PC-3 (cell line): ENCODE results near the gene PADI1. TPM values are rescaled to one million over a fixed set of nuclear protein-coding genes. Genes with fewer than 3 reads are reported as not detected.

ENCODE experiments used
- ATAC-seq: fragments of 200-7000 bp; cut with Tn5 transposase; 2 replicates; pipeline ENCODE4 v1.9.1; 2020; ENCODE audit warnings: mild to moderate bottlenecking, moderate library complexity
- BruUV-seq: library from RNA; stranded (reverse); fragments of 400-500 nt; replicated peaks from 2 replicates; lab custom pipeline; 2021; lab: Mats Ljungman, UMichigan
- CTCF ChIA-PET: fragments of 300-600 bp; sonication (Branson Sonifier 250); formaldehyde crosslinking; loops from one replicate; lab custom pipeline; 2022; ENCODE audit warnings: antibody characterized with exemption; lab: Charles Lee
- POLR2A ChIA-PET: fragments of 300-600 bp; sonication (Branson Sonifier 250); formaldehyde crosslinking; loops from one replicate; lab custom pipeline; 2022; ENCODE audit warnings: antibody characterized with exemption; ENCODE audit not compliant: unreplicated experiment; lab: Charles Lee
- DNase-seq: peaks from one replicate; pipeline ENCODE4 v3.0.0-alpha.2; 2015
- H2AFZ ChIP-seq: fragments of 300-600 bp; sonication (generic); 2 replicates; pipeline ENCODE4 v1.6.0; 2016; ENCODE audit warnings: antibody characterized with exemption, low read length
- H3F3A ChIP-seq: fragments of 300-600 bp; sonication (generic); one replicate; pipeline ENCODE4 v1.6.0; 2017; ENCODE audit warnings: antibody characterized with exemption, low read length, control low read depth, mild to moderate bottlenecking; ENCODE audit not compliant: unreplicated experiment
- H3K27ac ChIP-seq: fragments of 300-600 bp; sonication (generic); 2 replicates; pipeline ENCODE4 v1.5.1; 2016; ENCODE audit warnings: mild to moderate bottlenecking, low read length
- H3K27me3 ChIP-seq: fragments of 300-600 bp; sonication (generic); 2 replicates; pipeline ENCODE4 v1.6.1; 2016; ENCODE audit warnings: low read length, mixed read lengths
- H3K36me3 ChIP-seq: fragments of 300-600 bp; sonication (generic); 2 replicates; pipeline ENCODE4 v1.6.1; 2016; ENCODE audit warnings: low read depth, mixed run types, low read length, mixed read lengths
- H3K4me1 ChIP-seq: fragments of 300-600 bp; sonication (generic); 2 replicates; pipeline ENCODE4 v1.5.1; 2016; ENCODE audit warnings: low read length; ENCODE audit not compliant: insufficient read depth
- H3K4me2 ChIP-seq: fragments of 300-600 bp; sonication (generic); 2 replicates; pipeline ENCODE4 v1.6.0; 2016; ENCODE audit warnings: low read length
- H3K4me3 ChIP-seq: fragments of 300-600 bp; sonication (generic); 2 replicates; pipeline ENCODE4 v1.5.1; 2016; ENCODE audit warnings: mild to moderate bottlenecking, low read length, mixed read lengths
- H3K79me2 ChIP-seq: fragments of 300-600 bp; sonication (generic); 2 replicates; pipeline ENCODE4 v1.6.1; 2017; ENCODE audit warnings: low read length, mixed read lengths
- H3K9ac ChIP-seq: fragments of 300-600 bp; sonication (generic); 2 replicates; pipeline ENCODE4 v1.6.0; 2016; ENCODE audit warnings: mild to moderate bottlenecking, low read length
- H3K9me2 ChIP-seq: fragments of 300-600 bp; sonication (generic); replicated peaks from 2 replicates; pipeline ENCODE4 v1.6.1; 2016; ENCODE audit warnings: mixed run types, low read length, mixed read lengths
- H3K9me3 ChIP-seq: fragments of 300-600 bp; sonication (generic); 2 replicates; pipeline ENCODE4 v1.6.1; 2016; ENCODE audit warnings: low read length, mixed read lengths
- H4K20me1 ChIP-seq: fragments of 300-600 bp; sonication (generic); 2 replicates; pipeline ENCODE4 v1.6.1; 2016; ENCODE audit warnings: low read length, mixed read lengths
- CTCF ChIP-seq: fragments of 300-600 bp; sonication (generic); conservative IDR thresholded peaks from 2 replicates; pipeline ENCODE4 v1.5.1; 2017; ENCODE audit warnings: antibody characterized with exemption, low read depth, mild to moderate bottlenecking, low read length
- EZH2 ChIP-seq: fragments of 300-600 bp; sonication (generic); IDR thresholded peaks from one replicate; pipeline ENCODE4 v1.6.1; 2017; ENCODE audit warnings: antibody characterized with exemption, mild to moderate bottlenecking, low read length; ENCODE audit not compliant: unreplicated experiment
- EZH2phosphoT487 ChIP-seq: fragments of 300-600 bp; sonication (generic); IDR thresholded peaks from 2 replicates; pipeline ENCODE4 v1.6.1; 2018; ENCODE audit warnings: mild to moderate bottlenecking, antibody characterized with exemption, low read length, borderline replicate concordance
- intact Hi-C: fragments of 100-400 bp; cut with micrococcal nuclease; formaldehyde crosslinking; loops from 2 replicates; pipeline ENCODE4 v1.9.0; 2023
- total RNA-seq: library from RNA; depleted of rRNA; stranded (reverse); fragments of >200 nt; gene quantifications from 2 replicates; pipeline ENCODE4 v1.2.3, GENCODE V29; 2014

PADI1 gene
- total RNA-seq, 1 experiment from 2014 or later = 0.73 TPM

GRCh38 chr1:17255336-17255735, 50.4 kb downstream of the PADI1 start:
- H3K9me2 ChIP-seq = no peaks in the 10 kb centered on the region
- no peaks in the 10 kb centered on the region for H3F3A ChIP-seq
- H3K9ac ChIP-seq = no peak overlapping the region
- POLR2A ChIA-PET = no interaction called here
- H3K4me3 ChIP-seq = no peak overlapping the region
- no peaks in the 10 kb centered on the region for H3K79me2 ChIP-seq
- H3K27me3 ChIP-seq = no peaks in the 10 kb centered on the region
- CTCF ChIA-PET = no interaction called here
- H3K9me3 ChIP-seq = no peaks in the 10 kb centered on the region
- H3K4me2 ChIP-seq = no peak overlapping the region
- H3K27ac ChIP-seq = no peak overlapping the region
- H3K4me1 ChIP-seq = peaks cover 20% of the 10 kb centered on the region
- ATAC-seq (no peak), DNase-seq (no peak)
- H2AFZ ChIP-seq = no peak overlapping the region
- TF ChIP-seq CTCF (no peak), EZH2 (no peak), EZH2phosphoT487 (no peak)
- no peaks in the 10 kb centered on the region for H4K20me1 ChIP-seq
- no TSS peak for BruUV-seq
- intact Hi-C loops = no loop called here
- H3K36me3 ChIP-seq = no peaks in the 10 kb centered on the region

DNA sequence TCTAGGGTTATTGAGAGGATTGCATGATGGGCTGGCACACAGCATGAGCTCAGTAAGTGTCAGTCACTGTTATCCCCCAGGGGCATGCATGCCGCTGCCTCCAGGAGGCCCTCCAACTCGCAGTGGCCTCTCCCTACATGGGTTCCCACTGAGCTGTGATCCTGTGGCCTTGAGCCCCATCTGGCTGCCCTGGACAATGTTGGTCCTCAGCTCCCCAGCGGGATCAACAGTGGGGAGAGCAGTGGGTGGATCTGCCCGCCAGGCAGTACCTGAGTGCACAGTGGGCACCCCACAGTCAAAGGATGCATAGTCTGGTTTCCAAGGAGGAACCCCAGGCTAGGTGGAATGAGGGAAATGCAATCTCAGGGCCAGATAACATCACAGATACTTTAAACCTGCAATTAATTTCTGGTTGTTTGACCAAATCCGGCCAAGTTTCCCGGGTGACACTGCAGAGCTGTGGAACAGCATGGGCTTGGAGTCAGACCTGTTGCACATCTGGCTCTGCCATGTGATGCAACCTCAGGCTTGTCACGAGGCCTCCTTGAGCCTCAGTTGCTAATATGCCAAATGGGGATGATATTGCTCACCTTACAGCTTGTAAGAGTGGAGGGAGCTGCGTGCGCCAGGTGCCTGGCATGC, 53.3 kb downstream of the PADI1 start:
- Histone ChIP-seq H3K36me3 (no peaks in the 10 kb centered on the region), H3F3A (no peaks in the 10 kb centered on the region), H3K4me2 (no peak overlapping the region), H3K27me3 (no peaks in the 10 kb centered on the region), H3K79me2 (no peaks in the 10 kb centered on the region), H3K27ac (no peak overlapping the region), H3K9ac (no peak overlapping the region), H3K4me3 (no peak overlapping the region), H3K4me1 (no peaks in the 10 kb centered on the region), H2AFZ (no peak overlapping the region), H3K9me2 (no peaks in the 10 kb centered on the region), H4K20me1 (no peaks in the 10 kb centered on the region), H3K9me3 (no peaks in the 10 kb centered on the region)
- DNase-seq (no peak), ATAC-seq (no peak)
- intact Hi-C loops = no loop called here
- POLR2A ChIA-PET = no interaction called here
- BruUV-seq = no TSS peak
- TF ChIP-seq CTCF (no peak), EZH2phosphoT487 (no peak), EZH2 (no peak)
- CTCF ChIA-PET = no interaction called here

DNA sequence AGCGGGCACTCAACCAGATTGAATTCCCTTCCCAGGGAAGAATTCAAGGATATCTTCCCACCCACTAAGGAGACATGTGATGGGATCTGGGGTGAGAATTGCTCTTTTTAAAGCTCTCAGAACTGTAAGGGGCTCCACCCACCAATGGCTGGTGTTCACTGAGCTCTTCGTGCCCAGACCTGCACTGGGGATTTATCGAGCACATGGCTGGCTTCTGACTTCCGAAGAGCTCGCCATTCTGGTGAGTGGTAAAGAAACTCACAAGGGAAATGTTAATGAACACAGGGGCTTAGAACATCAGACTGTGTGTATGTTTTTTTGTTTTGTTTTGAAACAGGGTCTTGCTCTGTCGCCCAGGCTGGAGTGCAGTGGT, 53.8 kb downstream of the PADI1 start:
- no peaks in the 10 kb centered on the region for H3K36me3 ChIP-seq
- no peaks in the 10 kb centered on the region for H4K20me1 ChIP-seq
- no peak overlapping the region for H3K4me2 ChIP-seq
- no peak overlapping the region for H3K9ac ChIP-seq
- CTCF ChIA-PET = no interaction called here
- TF ChIP-seq CTCF (no peak), EZH2phosphoT487 (no peak), EZH2 (no peak)
- no peak overlapping the region for H3K27ac ChIP-seq
- H3K79me2 ChIP-seq = no peaks in the 10 kb centered on the region
- no peaks in the 10 kb centered on the region for H3K9me2 ChIP-seq
- no TSS peak for BruUV-seq
- H3K4me3 ChIP-seq = no peak overlapping the region
- ATAC-seq = no peak
- H3K27me3 ChIP-seq = no peaks in the 10 kb centered on the region
- intact Hi-C loops = no loop called here
- H2AFZ ChIP-seq = no peak overlapping the region
- no peaks in the 10 kb centered on the region for H3F3A ChIP-seq
- H3K4me1 ChIP-seq = no peaks in the 10 kb centered on the region
- POLR2A ChIA-PET = no interaction called here
- H3K9me3 ChIP-seq = no peaks in the 10 kb centered on the region
- no peak for DNase-seq
